ENCODE results near the gene OSM.

GRCh38 chr22:30282616-30283046 is 16.0 kb upstream of the OSM start:
- TF ChIP-seq CTCF (IDR thresholded peaks at IDR 0.05), result no peak
- no peak for TF ChIP-seq POLR2A (IDR thresholded peaks at IDR 0.05)
